Psoas muscle (tissue), 8 donors: ENCODE results near the gene SPSB3. TPM values are rescaled to one million over a fixed set of nuclear protein-coding genes. Genes with fewer than 3 reads are reported as not detected.
A peak's percentile ranks its signal among the peaks of the same experiment; 100 is the strongest.

Experiments
- ATAC-seq, 4 donors: fragments of 200-7000 bp; cut with Tn5 transposase; one replicate each; pipeline ENCODE4 v1.9.1; 2020; ENCODE audit warnings: moderate library complexity in 3 of 4, mild to moderate bottlenecking in 2 of 4
- DNase-seq, 2 donors: peaks; one replicate each; pipeline ENCODE4 v3.0.0-alpha.2; 2020
- H3K27ac ChIP-seq: fragments of 200-600 bp; one replicate; pipeline ENCODE4 v1.8.0; 2022
- H3K27me3 ChIP-seq, 3 donors: fragments of 200-600 bp in 1 of 3; one replicate each; pipeline versions ENCODE4 v1.6.1 to v1.8.0; 2013 to 2022; ENCODE audit warnings: low read length in 2 of 3, mild to moderate bottlenecking in 2 of 3, moderate library complexity in 1 of 3; ENCODE audit not compliant: insufficient read depth in 3 of 3
- H3K36me3 ChIP-seq, 2 donors: fragments of 200-600 bp in 1 of 2; one replicate each; pipeline versions ENCODE4 v1.6.1 to v1.8.0; 2013 to 2022; ENCODE audit warnings: low read depth in 1 of 2, mild to moderate bottlenecking in 1 of 2, moderate library complexity in 1 of 2; ENCODE audit not compliant: insufficient read depth in 1 of 2
- H3K4me1 ChIP-seq: fragments of 200-600 bp; one replicate; pipeline ENCODE4 v1.8.0; 2022
- H3K4me3 ChIP-seq: fragments of 200-600 bp; one replicate; pipeline ENCODE4 v1.8.0; 2022; ENCODE audit warnings: mild to moderate bottlenecking
- H3K9me3 ChIP-seq: fragments of 200-600 bp; one replicate; pipeline ENCODE4 v1.8.0; 2022
- WGBS, 3 donors: extraction: QIAGEN DNeasy Blood & Tissue Kit; methylation state at CpG; one replicate each; pipeline versions ENCODE4 v1.1.6 to v1.1.7; 2013; 5-methylcytosine and 5-hydroxymethylcytosine counted together
- intact Hi-C, 2 donors: fragments of 100-400 bp; cut with DNase I; formaldehyde crosslinking; loops; one replicate each; pipeline versions ENCODE4 v1.11.0 to v1.14.2; 2022
- polyA plus RNA-seq, 3 donors: library from polyadenylated mRNA; stranded (reverse); fragments of 200-250 nt; gene quantifications; one replicate each; pipeline ENCODE4 v1.2.3, GENCODE V29; 2013
- total RNA-seq, 4 donors: library from RNA; stranded (reverse); fragmentation: NEBNext Ultra II Directional in 2 of 4; extraction: Animal tissue kit (Norgen Biotek cat#: 25700) in 2 of 4; gene quantifications; one replicate each; pipeline versions ENCODE4 v1.2.1 to v1.2.4, GENCODE V29; 2021 to 2023
- TF ChIP-seq, protein P1 (sequence below): fragments of 200-600 bp; IDR thresholded peaks from one replicate; pipeline ENCODE4 v1.8.0; 2022; ENCODE audit warnings: antibody characterized with exemption
- donor health status: healthy with polysubstance abuse.
- donor health status: DM: no; HTN: no; CAD: no; lungs with moderate emphysema.
- donor health status: Bipolar disorder and iron deficiency.
- donor health status: healthy.
- donor health status: DM: yes; HTN: yes; CAD: no.
- donor health status: DM: no; HTN: no; CAD: no.
- donor health status: DM: no; HTN: no; CAD: no.
- donor health status: DM: yes; HTN: yes; CAD: no.

SPSB3 gene
- total and polyA plus RNA-seq, 7 donors = 26.3 to 108 (median 54.9) TPM

DNA sequence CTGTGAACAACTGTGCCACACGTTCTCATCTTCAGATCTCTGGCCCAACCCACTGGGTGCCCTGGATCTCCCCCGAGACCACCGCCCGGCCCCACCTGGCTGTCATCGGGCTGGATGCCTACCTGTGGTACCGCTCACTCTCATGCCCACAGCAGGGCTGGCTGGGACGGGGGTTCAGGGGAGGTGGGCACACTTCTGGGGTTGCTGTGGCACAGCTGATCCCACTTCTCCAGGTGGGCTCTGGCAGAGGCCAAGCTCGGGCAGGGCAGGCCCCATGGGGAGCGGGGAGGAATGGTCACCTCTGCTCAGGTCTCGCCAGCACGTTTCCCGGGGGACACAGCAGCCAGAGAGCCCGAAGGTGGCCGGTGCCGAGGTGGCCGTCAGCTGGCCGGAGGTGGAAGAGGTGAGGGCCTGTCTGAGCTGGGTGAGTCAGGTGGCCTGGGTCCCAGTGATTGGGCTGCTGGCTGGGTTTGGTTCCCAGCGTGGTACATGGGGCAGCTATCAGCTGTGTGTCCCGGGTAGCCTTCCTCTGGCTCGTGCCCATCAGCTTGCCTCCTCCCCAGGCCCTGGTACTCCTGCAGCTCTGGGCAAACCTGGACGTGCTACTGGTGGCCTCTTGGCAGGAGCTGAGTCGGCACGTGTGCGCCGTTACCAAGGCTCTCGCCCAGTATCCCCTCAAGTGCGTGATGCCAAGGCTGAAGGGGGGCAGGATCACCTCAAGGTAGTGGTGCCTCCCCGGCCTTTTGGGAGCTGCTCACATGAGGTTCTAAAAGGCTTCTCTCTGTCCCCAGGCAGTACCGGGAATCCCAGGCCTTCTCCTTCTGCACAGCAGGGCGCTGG, 7.1 kb downstream of the SPSB3 start:
- Histone ChIP-seq H3K27me3 (no peaks in the 10 kb centered on the region), H3K27ac (no peak overlapping the region), H3K36me3 (peaks cover 0 to 53% of the 10 kb centered on the region in 2 donors), H3K4me3 (no peak overlapping the region), H3K4me1 (peaks cover 23% of the 10 kb centered on the region), H3K9me3 (no peaks in the 10 kb centered on the region)
- TF ChIP-seq, protein P1, sequence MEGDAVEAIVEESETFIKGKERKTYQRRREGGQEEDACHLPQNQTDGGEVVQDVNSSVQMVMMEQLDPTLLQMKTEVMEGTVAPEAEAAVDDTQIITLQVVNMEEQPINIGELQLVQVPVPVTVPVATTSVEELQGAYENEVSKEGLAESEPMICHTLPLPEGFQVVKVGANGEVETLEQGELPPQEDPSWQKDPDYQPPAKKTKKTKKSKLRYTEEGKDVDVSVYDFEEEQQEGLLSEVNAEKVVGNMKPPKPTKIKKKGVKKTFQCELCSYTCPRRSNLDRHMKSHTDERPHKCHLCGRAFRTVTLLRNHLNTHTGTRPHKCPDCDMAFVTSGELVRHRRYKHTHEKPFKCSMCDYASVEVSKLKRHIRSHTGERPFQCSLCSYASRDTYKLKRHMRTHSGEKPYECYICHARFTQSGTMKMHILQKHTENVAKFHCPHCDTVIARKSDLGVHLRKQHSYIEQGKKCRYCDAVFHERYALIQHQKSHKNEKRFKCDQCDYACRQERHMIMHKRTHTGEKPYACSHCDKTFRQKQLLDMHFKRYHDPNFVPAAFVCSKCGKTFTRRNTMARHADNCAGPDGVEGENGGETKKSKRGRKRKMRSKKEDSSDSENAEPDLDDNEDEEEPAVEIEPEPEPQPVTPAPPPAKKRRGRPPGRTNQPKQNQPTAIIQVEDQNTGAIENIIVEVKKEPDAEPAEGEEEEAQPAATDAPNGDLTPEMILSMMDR = no peak
- DNase-seq = peak; percentile 12 to 65
- intact Hi-C loops = loop anchor here in 1 of 2 donors (10.0 kb wide), 1 partner anchor 170 kb away; the partner anchor contains the start of gene MSRB1
- 81 to 89% (median 84%) methylated on average over 29 to 30 of the region's 30 CpGs for WGBS, 3 donors
- no peak for ATAC-seq

DNA sequence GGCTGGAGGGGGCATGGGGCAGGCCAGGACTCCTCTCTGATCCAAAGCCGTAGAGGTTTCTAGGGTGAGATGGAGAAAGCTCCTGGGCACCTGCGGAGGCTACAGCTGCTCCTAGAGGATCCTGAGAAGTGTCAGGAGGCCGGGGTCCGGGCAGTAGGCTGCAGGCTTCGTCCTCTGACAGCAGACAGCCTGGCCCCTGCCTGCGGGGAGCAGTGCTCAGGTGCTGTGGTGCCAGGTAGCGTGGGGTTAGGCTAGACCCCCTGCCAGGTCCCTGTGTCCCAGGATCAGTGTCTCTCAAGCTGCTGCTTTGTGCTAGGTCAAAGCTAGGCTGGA, 8.0 kb downstream of the SPSB3 start:
- peak overlapping the region; percentile 90 for H3K27ac ChIP-seq
- H3K4me1 ChIP-seq = peaks cover 18% of the 10 kb centered on the region
- H3K9me3 ChIP-seq = no peaks in the 10 kb centered on the region
- peaks cover 0 to 45% of the 10 kb centered on the region in 2 donors for H3K36me3 ChIP-seq
- 82 to 87% (median 86%) methylated on average over 7 of the region's 7 CpGs for WGBS, 3 donors
- intact Hi-C loops = loop anchor here (5.0 to 10.0 kb wide), 2 partner anchors 67 to 170 kb away; partner anchors contain the start of genes MAPK8IP3 (in 1 of the 2) and MSRB1 (in 1 of the 2)
- DNase-seq (peak in 1 of 2 donors; percentile 12), ATAC-seq (no peak)
- no peaks in the 10 kb centered on the region for H3K27me3 ChIP-seq
- TF ChIP-seq, protein P1 = no peak
- peak overlapping the region; percentile 76 for H3K4me3 ChIP-seq

DNA sequence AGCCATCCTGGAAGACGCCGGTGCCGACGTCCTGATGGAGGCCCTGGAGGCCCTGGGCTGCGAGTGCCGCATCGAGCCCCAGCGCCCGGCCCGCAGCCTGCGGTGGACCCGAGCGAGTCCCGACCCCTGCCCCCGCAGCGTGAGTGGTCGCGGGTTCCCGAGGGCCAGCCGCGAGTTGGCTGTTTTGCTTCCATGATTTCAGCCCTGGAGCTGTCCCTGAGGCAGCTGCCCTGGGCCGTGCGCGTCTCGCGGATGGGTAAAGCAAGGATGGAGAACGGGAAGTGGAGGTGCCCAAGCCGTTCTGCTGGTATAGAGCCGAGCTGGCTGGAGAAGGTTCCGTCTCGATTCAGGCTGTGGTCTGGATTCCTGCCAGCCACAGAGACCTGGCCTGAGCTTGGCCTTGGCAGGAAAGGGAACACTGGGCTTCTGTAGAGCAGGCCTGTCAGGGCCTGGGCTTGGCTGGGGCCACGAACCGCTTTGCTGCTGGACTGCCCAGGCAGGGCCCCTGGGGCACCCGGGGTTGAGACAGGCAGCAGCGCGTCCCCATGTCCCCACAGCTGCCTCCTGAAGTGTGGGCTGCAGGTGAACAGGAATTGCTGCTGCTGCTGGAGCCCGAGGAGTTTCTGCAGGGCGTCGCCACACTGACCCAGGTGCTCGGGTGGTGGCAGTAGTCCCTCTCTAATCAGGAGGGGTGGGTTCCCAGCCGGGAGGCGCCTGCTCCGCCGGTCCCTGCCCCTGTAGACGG, 8.5 kb downstream of the SPSB3 start:
- peaks cover 18% of the 10 kb centered on the region for H3K4me1 ChIP-seq
- H3K27ac ChIP-seq = peak overlapping the region; percentile 90
- TF ChIP-seq, protein P1 = no peak
- peaks cover 0 to 47% of the 10 kb centered on the region in 2 donors for H3K36me3 ChIP-seq
- intact Hi-C loops = loop anchor here (5.0 to 10.0 kb wide), 2 partner anchors 67 to 171 kb away; partner anchors contain the start of genes MAPK8IP3 (in 1 of the 2) and MSRB1 (in 1 of the 2)
- no peaks in the 10 kb centered on the region for H3K27me3 ChIP-seq
- 13 to 22% (median 15%) methylated on average over 31 to 45 of the region's 45 CpGs for WGBS, 3 donors
- no peaks in the 10 kb centered on the region for H3K9me3 ChIP-seq
- DNase-seq (peak; percentile 33 to 68), ATAC-seq (peak in 1 of 4 donors; percentile 11)
- peak overlapping the region; percentile 76 for H3K4me3 ChIP-seq

DNA sequence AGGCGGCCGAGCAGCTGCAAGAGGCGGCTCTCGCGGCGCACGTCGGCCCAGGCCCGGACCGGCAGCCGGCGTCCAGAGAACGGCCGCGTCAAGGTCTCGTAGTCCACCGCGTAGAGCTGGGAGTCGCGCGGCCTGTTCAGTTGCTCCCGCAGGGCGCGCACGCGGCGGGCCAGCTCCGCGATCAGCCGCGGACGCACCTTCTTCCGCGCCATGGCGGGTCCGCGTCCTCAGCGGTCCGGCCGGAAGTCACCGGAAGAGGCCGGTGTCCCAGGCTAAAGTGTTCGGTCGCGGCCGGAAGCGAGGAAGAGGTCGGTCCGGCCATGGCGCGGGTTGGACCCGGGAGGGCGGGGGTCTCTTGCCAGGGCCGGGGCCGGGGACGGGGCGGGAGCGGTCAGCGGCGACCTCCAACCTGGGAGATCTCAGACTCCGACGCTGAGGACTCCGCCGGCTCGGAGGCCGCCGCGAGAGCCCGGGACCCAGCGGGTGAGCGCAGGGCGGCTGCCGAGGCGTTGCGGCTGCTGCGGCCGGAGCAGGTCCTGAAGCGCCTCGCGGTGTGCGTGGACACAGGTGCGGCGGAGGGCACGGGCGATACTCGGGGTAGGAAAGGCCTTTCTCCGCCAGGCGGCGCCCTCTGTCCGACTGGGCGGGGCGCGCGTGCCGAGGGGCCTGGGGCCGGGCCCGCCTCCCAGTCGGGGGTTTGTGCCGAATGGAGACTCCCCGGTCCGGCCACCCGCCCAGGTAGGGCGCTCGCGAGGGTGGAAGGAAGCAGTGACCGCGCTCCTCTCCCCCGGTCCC, 9.3 kb downstream of the SPSB3 start, which contains the start of gene MRPS34:
Gene MRPS34 (minus strand): TSS at position 227 of the 795 bp plus-strand sequence. CDS start 15 bp downstream, at position 212.
- DNase-seq (peak; percentile 87 to 92), ATAC-seq (peak; percentile 65 to 80 (median 78))
- Histone ChIP-seq H3K9me3 (no peaks in the 10 kb centered on the region), H3K4me1 (peaks cover 18% of the 10 kb centered on the region), H3K36me3 (peaks cover 0 to 48% of the 10 kb centered on the region in 2 donors), H3K27ac (peak within 1 kb of the TSS; percentile 90), H3K27me3 (no peaks in the 10 kb centered on the region), H3K4me3 (peak within 1 kb of the TSS; percentile 76)
- TF ChIP-seq, protein P1 = peak; percentile 66
- intact Hi-C loops = loop anchor here (5.0 to 10.0 kb wide), 2 partner anchors 66 to 172 kb away; partner anchors contain the start of genes MAPK8IP3 (in 1 of the 2) and MSRB1 (in 1 of the 2)
- 0 to 1% (median 1%) methylated on average over 62 to 108 of the region's 108 CpGs for WGBS, 3 donors
